Loucy (cell line): ENCODE results near the gene VAMP4.

Source experiments
- CTCF ChIP-seq: fragments of 200-600 bp; sonication (generic); conservative IDR thresholded peaks from 2 replicates; pipeline ENCODE4 v1.5.1; 2014; ENCODE audit warnings: mild to moderate bottlenecking, antibody characterized with exemption, low read length
- EZH2phosphoT487 ChIP-seq: fragments of 200-600 bp; IDR thresholded peaks from 2 replicates; pipeline ENCODE4 v1.6.1; 2018; ENCODE audit warnings: antibody characterized with exemption, mild to moderate bottlenecking, moderate library complexity, borderline replicate concordance

- no peak for TF ChIP-seq CTCF
- TF ChIP-seq EZH2phosphoT487 = no peak
Measured at GRCh38 chr1:171680339-171680738, 61.5 kb downstream of the VAMP4 start.
